ENCODE measurements around the gene PLCB1.

Gene PLCB1

GRCh38 chr20:8365634-8366033, 233.6 kb downstream of the PLCB1 start:
- TF ChIP-seq CTCF (IDR thresholded peaks at IDR 0.05; ENCODE audit: low read length, missing control alignments): no peak
- no peak for DNase-seq (ENCODE audit: low read depth)
- H3K4me3 ChIP-seq (replicated peaks; ENCODE audit: low read depth, low read length): no peak overlapping the region

- DNase-seq (ENCODE audit: low read depth): no peak
- no peak overlapping the region for H3K4me3 ChIP-seq (replicated peaks; ENCODE audit: low read depth, low read length)
- no peak for TF ChIP-seq CTCF (IDR thresholded peaks at IDR 0.05; ENCODE audit: low read length, missing control alignments)
Measured at GRCh38 chr20:8366303-8366923, 234.3 kb downstream of the PLCB1 start.

GRCh38 chr20:8367689-8368088, 235.6 kb downstream of the PLCB1 start:
- H3K4me3 ChIP-seq (replicated peaks; ENCODE audit: low read depth, low read length): no peak overlapping the region
- no peak for DNase-seq (ENCODE audit: low read depth)
- TF ChIP-seq CTCF (IDR thresholded peaks at IDR 0.05; ENCODE audit: low read length, missing control alignments): no peak

GRCh38 chr20:8368670-8369069, 236.6 kb downstream of the PLCB1 start:
- no peak for DNase-seq (ENCODE audit: low read depth)
- TF ChIP-seq CTCF (IDR thresholded peaks at IDR 0.05; ENCODE audit: low read length, missing control alignments): no peak
- no peak overlapping the region for H3K4me3 ChIP-seq (replicated peaks; ENCODE audit: low read depth, low read length)

- no peak overlapping the region for H3K4me3 ChIP-seq (replicated peaks; ENCODE audit: low read depth, low read length)
- TF ChIP-seq CTCF (IDR thresholded peaks at IDR 0.05; ENCODE audit: low read length, missing control alignments): no peak
Measured at GRCh38 chr20:8369311-8369710, 237.2 kb downstream of the PLCB1 start.

GRCh38 chr20:8370774-8371173, 238.7 kb downstream of the PLCB1 start:
- no peak overlapping the region for H3K4me3 ChIP-seq (replicated peaks; ENCODE audit: low read depth, low read length)
- no peak for TF ChIP-seq CTCF (IDR thresholded peaks at IDR 0.05; ENCODE audit: low read length, missing control alignments)
- DNase-seq (ENCODE audit: low read depth): no peak

More at GRCh38 chr20:8369311-8369710, 237.2 kb downstream of the PLCB1 start:
- no peak for DNase-seq (ENCODE audit: low read depth)

- no peak for DNase-seq (ENCODE audit: low read depth)
- TF ChIP-seq CTCF (IDR thresholded peaks at IDR 0.05; ENCODE audit: low read length, missing control alignments): no peak
- H3K4me3 ChIP-seq (replicated peaks; ENCODE audit: low read depth, low read length): no peak overlapping the region
Measured at GRCh38 chr20:8372824-8373380, 240.8 kb downstream of the PLCB1 start.

Data from fibroblast of pulmonary artery (primary cell).